HG03575 (cell line): Measurements from ENCODE around the gene SLAMF6.
A peak's percentile ranks its signal among the peaks of the same experiment; 100 is the strongest.
"Not testable (repeated sequence)": the region's sequence is repeated elsewhere in the genome, so short reads cannot be mapped to it uniquely, and the experiment has no call there.

Source experiments
- ATAC-seq: cut with Tn5 transposase; IDR thresholded peaks from one replicate; pipeline ENCODE4 v1.9.1; 2021; ENCODE audit not compliant: unreplicated experiment, insufficient number of reproducible peaks, low FRiP score; ENCODE audit errors: extremely low read depth

Gene SLAMF6

GRCh38 chr1:160546942-160547341 is 23.9 kb upstream of the SLAMF6 start:
- no peak for ATAC-seq

- no peak for ATAC-seq
These were observed 21.6 kb upstream of the SLAMF6 start for GRCh38 chr1:160544647-160545046.

DNA sequence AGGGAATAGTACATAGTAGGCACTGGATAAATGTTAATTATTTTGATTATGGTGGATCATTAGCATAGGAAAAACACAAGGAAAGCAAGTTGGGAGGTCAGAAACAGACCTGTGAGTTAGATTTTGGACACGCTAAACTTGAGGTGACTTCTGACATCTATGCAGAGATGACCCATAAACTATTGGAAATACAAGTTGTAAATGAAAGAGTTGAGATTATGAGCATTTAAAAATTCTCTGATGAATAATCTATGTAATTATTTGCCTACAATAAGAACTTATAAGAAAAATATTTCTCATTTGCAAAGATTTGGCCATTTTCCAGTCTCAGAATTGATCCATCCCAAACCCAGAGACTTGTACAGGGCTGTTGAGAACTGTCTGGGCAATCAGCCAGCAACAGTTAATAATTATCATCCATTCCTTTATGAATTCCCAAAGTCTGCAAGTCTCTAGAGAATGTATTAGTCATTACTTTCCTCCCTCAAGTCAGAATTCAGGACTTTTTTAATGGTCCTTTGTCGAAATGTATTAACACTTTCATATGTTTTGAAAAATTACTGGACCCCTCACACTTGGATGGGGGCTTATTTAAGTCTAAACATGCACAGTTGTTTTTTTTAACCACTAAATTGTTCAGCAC is 19.4 kb upstream of the SLAMF6 start:
- ATAC-seq = no peak

DNA sequence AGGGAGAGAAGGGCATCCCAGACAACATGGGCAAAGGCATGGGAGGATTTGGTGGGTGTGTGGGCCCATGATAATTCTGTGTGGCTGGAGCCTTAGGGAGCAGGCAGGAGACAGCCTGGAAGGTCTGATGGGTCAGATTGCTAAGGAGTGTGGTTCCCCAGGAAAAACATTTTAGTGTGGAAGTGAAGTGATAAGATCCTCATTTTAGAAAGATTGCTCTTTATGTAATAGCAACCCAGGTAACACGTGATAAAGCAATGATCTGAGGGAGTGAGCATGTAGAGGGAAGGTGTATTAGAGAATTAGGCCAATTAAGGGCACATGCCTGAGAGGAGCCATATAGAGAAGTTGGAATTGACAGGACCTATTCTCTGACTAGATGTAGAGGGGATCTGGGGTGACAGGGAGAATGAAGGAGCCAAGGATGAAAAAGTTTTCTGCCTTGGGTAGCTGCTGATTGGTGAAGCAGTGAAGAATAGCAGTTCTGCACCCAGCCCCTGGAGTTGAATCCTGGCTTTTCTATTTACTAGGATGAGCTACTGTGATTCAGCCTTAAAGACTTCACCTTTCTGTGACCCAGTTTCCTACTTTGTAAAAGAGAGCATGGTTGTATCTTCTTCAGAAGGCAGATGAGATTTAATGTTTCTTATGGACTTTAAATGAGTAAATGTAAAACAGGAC is 18.7 kb upstream of the SLAMF6 start:
- no peak for ATAC-seq

DNA sequence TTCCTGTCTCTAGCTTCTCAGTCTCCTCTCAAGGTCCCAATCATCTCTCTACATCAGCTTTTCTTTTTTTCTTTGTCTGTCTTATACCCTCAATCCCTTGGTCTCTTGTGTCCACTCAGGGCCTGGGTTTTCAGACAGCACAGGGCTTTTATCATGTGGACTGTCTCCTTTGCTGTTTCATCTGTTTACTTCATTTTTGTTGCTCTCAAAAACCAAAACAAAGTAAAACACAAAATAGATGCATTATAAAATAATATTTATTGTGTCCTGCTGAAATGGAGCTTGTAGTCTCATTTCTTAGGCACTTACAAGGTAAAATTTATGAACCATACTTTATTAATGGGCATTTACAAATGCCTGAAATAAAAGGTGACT is 17.8 kb upstream of the SLAMF6 start:
- ATAC-seq = no peak

- ATAC-seq = peak; percentile 75
These were observed 17.2 kb upstream of the SLAMF6 start for GRCh38 chr1:160539990-160540858.

DNA sequence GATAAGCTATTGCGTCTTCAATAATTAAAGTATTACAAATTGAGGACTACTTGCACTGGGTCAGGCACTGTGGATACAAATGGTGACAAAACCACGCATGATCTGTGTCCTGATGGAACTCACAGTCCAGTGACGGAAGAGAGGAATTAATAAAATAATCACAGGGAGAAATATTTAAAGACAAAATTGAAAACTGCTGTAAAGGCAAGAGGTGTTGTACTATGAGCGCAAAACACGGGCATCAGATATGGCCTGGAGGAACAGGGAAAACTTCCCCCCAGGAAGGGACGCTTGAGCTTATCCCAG is 16.6 kb upstream of the SLAMF6 start:
- no peak for ATAC-seq

DNA sequence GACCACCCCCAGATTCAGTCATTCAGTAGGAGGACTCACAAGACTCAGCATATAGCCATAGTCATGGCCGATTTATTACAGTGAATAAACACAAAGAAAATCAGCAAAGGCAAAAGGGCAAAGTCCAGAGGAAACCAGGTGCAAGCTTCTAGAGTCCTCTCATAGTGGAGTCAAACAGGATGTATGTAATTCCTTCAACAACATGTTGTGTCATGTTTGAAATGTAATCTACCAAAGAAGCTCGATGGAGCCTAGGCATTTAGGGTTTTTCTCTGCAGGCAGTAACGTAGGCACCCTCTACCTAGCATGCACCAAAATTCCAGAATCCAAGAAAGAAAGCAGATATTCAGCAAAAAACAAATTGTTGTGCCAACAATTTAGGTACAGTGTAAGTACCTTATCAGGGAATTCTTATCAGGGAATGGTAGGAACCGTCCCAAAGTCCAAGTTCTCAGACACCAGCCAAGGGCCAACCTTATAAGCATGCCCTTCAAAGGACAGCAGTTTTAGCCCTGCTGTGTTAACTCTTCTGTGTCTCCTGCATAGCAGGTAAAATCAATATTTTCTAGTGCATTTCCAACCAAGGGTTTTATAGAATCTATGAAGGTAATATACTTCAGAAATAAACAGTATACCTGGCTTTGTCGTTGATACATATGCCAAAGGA is 16.1 kb upstream of the SLAMF6 start:
- ATAC-seq = no peak

DNA sequence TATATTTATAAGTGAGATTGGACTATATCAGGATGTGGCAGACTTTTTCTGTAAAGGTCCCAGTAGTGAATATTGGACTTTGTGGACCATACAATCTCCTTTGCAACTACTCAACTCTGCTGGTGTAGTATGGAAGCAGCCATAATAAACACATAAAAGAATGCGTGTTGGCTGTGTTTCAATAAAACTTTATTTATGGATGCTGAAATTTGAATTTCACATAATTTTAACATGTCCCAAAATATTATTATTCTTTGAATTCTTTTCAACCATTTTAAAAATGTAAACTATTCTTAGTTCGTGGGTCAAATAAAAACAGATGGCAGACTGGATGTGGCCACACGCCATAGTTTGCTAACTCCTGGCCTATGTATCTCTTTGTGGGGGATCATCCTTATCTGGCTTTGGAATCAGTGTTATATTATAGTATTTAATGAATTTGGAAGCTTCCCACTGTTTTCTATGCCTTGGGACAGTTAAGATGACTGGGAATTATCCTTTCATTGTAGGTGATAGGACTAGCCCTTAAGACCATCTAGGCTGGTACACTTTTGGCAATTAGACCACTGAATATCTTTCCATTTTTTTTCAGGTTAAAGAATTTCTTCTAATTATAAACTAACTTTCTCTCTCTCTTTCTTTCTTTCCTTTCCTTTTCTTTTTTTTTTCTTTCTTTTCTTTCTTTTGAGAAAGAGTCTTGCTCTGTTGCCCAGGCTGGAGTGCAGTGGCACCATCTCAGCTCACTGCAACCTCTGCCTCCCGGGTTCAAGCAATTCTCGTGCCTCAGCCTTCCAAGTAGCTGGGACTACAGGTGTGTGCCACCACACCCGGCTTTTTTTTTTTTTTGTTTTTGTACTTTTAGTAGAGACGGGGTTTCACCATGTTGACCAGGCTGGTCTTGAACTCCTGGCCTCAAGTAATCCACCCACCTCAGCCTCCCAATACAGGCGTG is 14.9 kb upstream of the SLAMF6 start:
- no peak for ATAC-seq

DNA sequence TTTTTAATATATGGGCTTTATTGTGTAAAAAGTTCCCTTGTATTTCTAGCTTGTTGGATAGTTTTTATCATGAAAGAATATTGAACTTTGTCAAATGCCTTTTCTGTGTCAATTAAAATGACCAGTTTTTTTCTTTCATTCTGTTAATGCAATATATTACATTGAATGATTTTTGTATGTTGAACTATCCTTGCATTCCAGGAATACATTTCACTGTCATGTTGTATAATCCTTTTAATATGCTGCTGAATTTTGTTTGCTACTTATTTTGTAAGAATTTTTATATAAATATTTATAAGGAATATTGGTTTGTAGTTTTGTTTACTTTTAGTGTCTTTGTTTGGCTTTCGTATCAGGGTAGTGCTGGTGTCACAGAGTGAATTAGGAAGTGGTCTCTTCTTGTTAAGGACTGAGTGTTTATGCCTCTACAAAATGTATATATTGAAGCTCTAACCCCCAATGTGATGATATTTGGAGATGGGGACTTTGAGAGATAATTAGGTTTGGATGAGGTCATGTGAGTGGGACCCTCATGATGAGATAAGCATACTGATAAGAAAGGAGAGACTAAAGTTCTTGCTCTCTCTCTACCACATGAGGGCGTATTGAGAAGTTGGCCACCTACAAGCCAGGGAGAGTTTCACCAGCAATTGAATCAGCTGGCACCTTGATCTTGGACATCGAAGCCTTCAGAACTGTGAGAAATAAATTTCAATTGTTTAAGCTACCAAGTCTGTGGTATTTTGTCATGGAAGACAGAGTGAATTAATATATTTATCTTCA is 12.0 kb upstream of the SLAMF6 start:
- ATAC-seq = no peak

GRCh38 chr1:160532557-160532813 is 9.4 kb upstream of the SLAMF6 start:
- ATAC-seq = not testable (repeated sequence)

DNA sequence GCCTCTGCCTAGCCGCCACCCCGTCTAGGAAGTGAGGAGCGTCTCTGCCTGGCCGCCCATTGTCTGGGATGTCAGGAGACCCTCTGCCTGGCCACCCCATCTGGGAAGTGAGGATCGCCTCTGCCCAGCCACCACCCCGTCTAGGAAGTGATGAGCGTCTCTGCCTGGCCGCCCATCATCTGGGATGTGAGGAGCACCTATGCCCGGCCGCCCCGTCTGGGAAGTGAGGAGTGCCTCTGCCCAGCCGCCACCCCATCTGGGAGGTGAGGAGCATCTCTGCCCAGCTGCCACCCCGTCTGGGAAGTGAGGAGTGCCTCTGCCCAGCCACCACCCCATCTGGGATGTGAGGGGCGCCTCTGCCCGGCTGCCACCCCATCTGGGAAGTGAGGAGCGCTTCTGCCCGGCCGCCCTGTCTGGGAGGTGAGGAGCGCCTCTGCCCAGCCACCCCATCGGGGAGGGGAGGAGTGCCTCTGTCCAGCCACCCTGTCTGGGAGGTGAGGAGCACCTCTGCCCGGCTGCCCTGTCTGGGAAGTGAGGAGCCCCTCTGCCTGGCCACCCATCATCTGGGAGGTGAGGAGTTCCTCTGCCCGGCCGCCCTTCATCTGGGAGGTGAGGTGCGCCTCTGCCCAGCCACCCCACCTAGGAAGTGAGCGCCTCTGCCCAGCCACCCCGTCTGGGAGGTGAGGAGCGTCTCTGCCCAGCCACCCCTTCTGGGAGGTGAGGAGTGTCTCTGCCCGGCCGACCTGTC is 8.9 kb upstream of the SLAMF6 start:
- ATAC-seq = not testable (repeated sequence)

- not testable (repeated sequence) for ATAC-seq
These were observed 6.4 kb upstream of the SLAMF6 start for GRCh38 chr1:160529401-160529952.

GRCh38 chr1:160523789-160524188 is 734 bp upstream of the SLAMF6 start:
- ATAC-seq = not testable (repeated sequence)

GRCh38 chr1:160522136-160522535 is 919 bp downstream of the SLAMF6 start:
- no peak for ATAC-seq

GRCh38 chr1:160521554-160521953 is 1.5 kb downstream of the SLAMF6 start:
- no peak for ATAC-seq

DNA sequence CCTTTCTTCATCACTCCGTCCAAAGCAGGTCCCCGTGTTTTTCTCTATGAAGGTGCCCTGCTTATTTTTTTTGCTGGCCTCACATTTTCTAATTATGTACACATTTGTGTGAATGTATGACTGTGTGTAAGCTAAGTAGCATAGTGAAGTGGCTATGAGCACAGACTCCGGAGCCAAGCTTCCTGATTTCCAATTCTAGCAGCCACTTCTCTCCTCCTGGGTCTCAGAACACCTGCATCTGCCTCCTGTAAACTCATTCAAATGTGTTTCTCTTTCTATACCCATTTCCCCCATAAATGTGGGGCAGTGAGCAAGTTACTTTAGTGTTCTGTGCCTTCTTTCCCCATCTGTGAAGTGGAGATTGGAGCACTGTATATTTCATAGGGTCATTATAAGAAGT is 2.1 kb downstream of the SLAMF6 start:
- no peak for ATAC-seq
